GM19043 (cell line): Measurements from ENCODE around the gene DUSP11.
"Not testable (repeated sequence)": the region's sequence is repeated elsewhere in the genome, so short reads cannot be mapped to it uniquely, and the experiment has no call there.

ENCODE experiments used
- ATAC-seq: cut with Tn5 transposase; IDR thresholded peaks from one replicate; pipeline ENCODE4 v1.9.1; 2021; ENCODE audit warnings: low read depth; ENCODE audit not compliant: unreplicated experiment

Gene DUSP11

GRCh38 chr2:73776381-73776780 lies 3.5 kb downstream of the DUSP11 start:
- no peak for ATAC-seq

- no peak for ATAC-seq
These were observed 7.1 kb downstream of the DUSP11 start for GRCh38 chr2:73772819-73773218.

GRCh38 chr2:73770725-73771124 lies 9.2 kb downstream of the DUSP11 start:
- no peak for ATAC-seq

GRCh38 chr2:73766994-73767393 lies 12.9 kb downstream of the DUSP11 start:
- ATAC-seq = no peak

GRCh38 chr2:73766349-73766748 lies 13.6 kb downstream of the DUSP11 start:
- no peak for ATAC-seq

- no peak for ATAC-seq
These were observed 15.0 kb downstream of the DUSP11 start for GRCh38 chr2:73764945-73765344.

GRCh38 chr2:73762571-73762970 lies 17.3 kb downstream of the DUSP11 start:
- no peak for ATAC-seq

- ATAC-seq = no peak
These were observed 20.0 kb downstream of the DUSP11 start for GRCh38 chr2:73759904-73760303.

GRCh38 chr2:73759285-73759764 lies 20.6 kb downstream of the DUSP11 start:
- no peak for ATAC-seq

GRCh38 chr2:73754332-73754731 lies 25.6 kb downstream of the DUSP11 start:
- not testable (repeated sequence) for ATAC-seq

- ATAC-seq = no peak
These were observed 30.6 kb downstream of the DUSP11 start for GRCh38 chr2:73749314-73749713.

- ATAC-seq = no peak
These were observed 33.1 kb downstream of the DUSP11 start for GRCh38 chr2:73746877-73747208.

- no peak for ATAC-seq
These were observed 33.7 kb downstream of the DUSP11 start for GRCh38 chr2:73746015-73746876.

GRCh38 chr2:73740767-73741166 lies 39.1 kb downstream of the DUSP11 start:
- no peak for ATAC-seq

GRCh38 chr2:73739101-73739500 lies 40.8 kb downstream of the DUSP11 start:
- no peak for ATAC-seq

GRCh38 chr2:73736855-73737779 lies 42.8 kb downstream of the DUSP11 start, which contains the start of gene TPRKB:
TSS of gene TPRKB (minus strand) at chr2:73737345. CDS start at chr2:73734569, 2,776 bp downstream.
- ATAC-seq = peak; percentile 98

GRCh38 chr2:73736378-73736777 lies 43.5 kb downstream of the DUSP11 start:
- no peak for ATAC-seq

GRCh38 chr2:73730810-73731209 lies 49.1 kb downstream of the DUSP11 start:
- ATAC-seq = no peak

GRCh38 chr2:73728711-73729110 lies 51.2 kb downstream of the DUSP11 start:
- ATAC-seq = no peak

GRCh38 chr2:73728043-73728442 lies 51.9 kb downstream of the DUSP11 start:
- ATAC-seq = no peak

GRCh38 chr2:73726657-73727056 lies 53.2 kb downstream of the DUSP11 start:
- not testable (repeated sequence) for ATAC-seq
